ENCODE data around the gene UBE4B. TPM values are rescaled to one million over a fixed set of nuclear protein-coding genes. Genes with fewer than 3 reads are reported as not detected.

UBE4B gene

DNA sequence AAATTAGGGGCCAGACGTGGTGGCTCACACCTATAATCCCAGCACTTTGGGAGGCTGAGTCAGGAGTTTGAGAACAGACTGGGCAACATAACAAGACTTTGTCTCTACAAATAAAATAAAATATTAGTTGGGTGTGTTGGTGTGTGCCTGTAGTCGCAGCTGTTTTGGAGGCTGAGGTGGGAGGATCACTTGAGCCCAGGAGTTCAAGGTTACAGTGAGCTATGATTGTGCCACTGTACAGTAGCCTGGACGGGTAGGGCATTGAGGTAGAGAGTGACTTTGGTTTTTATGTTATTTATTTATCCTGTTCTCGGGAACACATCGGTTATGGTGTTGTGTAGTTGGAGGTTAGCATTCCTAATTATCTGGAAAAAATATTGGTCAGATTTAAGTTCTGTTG is 197.1 kb downstream of the UBE4B start:
- WGBS: 98% methylated on average over 4 of the region's 5 CpGs
- no peak for DNase-seq
- H3K27ac ChIP-seq (ENCODE audit: low read length, poor library complexity, severe bottlenecking): no peak overlapping the region
- no peak overlapping the region for H2AFZ ChIP-seq (ENCODE audit: low read depth, low read length)
- H4K91ac ChIP-seq (ENCODE audit: low read length): no peak overlapping the region
- H3K18ac ChIP-seq (ENCODE audit: low read depth in 1 of 2, low read length in 2 of 2): no peak overlapping the region
- H2BK12ac ChIP-seq (ENCODE audit: low read length in 2 of 2): no peak overlapping the region
- H4K8ac ChIP-seq (ENCODE audit: low read length): no peak overlapping the region
- H3K4me3 ChIP-seq (ENCODE audit: insufficient read depth in 1 of 2, low read depth in 1 of 2, low read length in 2 of 2): no peak overlapping the region
- H3K79me1 ChIP-seq (replicated peaks; ENCODE audit: low read length, poor library complexity, severe bottlenecking): peaks cover 13% of the 10 kb centered on the region
- H3K9ac ChIP-seq (ENCODE audit: low read length): no peak overlapping the region
- no peaks in the 10 kb centered on the region for H3K9me3 ChIP-seq (ENCODE audit: control insufficient read depth, low read length)
- no peak overlapping the region for H2BK15ac ChIP-seq (ENCODE audit: low read depth, poor library complexity, severe bottlenecking)
- H3K27me3 ChIP-seq (ENCODE audit: control insufficient read depth in 1 of 2, insufficient read depth in 1 of 2, low read length in 2 of 2): no peaks in the 10 kb centered on the region
- H3K23ac ChIP-seq (ENCODE audit: low read length in 2 of 2): no peak overlapping the region
- peaks cover 6% of the 10 kb centered on the region for H3K4me1 ChIP-seq (ENCODE audit: control insufficient read depth, insufficient read depth, low read depth, low read length)
- no peak overlapping the region for H2AK5ac ChIP-seq (ENCODE audit: low read length, severe bottlenecking)
- no peak overlapping the region for H3K4me2 ChIP-seq (ENCODE audit: low read length, poor library complexity, severe bottlenecking)
- H2BK120ac ChIP-seq (ENCODE audit: low read depth, low read length): no peak overlapping the region
- no peak overlapping the region for H3K4ac ChIP-seq (ENCODE audit: low read depth in 1 of 2, low read length in 2 of 2)
- H3K36me3 ChIP-seq (ENCODE audit: control insufficient read depth in 1 of 2, insufficient read depth in 2 of 2, low read depth in 1 of 2, low read length in 2 of 2): peaks cover 3 to 6% of the 10 kb centered on the region in 2 experiments
- H3K14ac ChIP-seq (ENCODE audit: low read length in 2 of 2): no peak overlapping the region
- H2BK5ac ChIP-seq (ENCODE audit: low read depth, low read length, poor library complexity, severe bottlenecking): no peak overlapping the region

Small RNAs within 50 kb of the gene (small RNA-seq; reads per million reads assigned to genes)
- gene MIR1273D (ENCODE audit: low read depth) (not detected), gene RNU6-828P (ENCODE audit: low read depth) (not detected)
